ENCODE measurements around the gene TOPAZ1.
"Not testable (repeated sequence)": the region's sequence is repeated elsewhere in the genome, so short reads cannot be mapped to it uniquely, and the experiment has no call there.

Gene TOPAZ1

GRCh38 chr3:44337248-44337785 is 95.6 kb downstream of the TOPAZ1 start:
- FAIRE-seq: no peak

- no peak for FAIRE-seq
Observed at GRCh38 chr3:44338010-44338827, 96.5 kb downstream of the TOPAZ1 start, which contains the start of gene TCAIM. TSS of gene TCAIM (plus strand) at chr3:44338766. CDS start at chr3:44354783, 16,017 bp downstream.

GRCh38 chr3:44338828-44339127 is 97.1 kb downstream of the TOPAZ1 start:
- no peak for FAIRE-seq

- FAIRE-seq: no peak
Observed at GRCh38 chr3:44339181-44340057, 97.7 kb downstream of the TOPAZ1 start.

- no peak for FAIRE-seq
Observed at GRCh38 chr3:44340058-44340395, 98.3 kb downstream of the TOPAZ1 start.

GRCh38 chr3:44342176-44342790 is 100.6 kb downstream of the TOPAZ1 start:
- peak; percentile 58 for FAIRE-seq

- no peak for FAIRE-seq
Observed at GRCh38 chr3:44343421-44343820, 101.7 kb downstream of the TOPAZ1 start.

- FAIRE-seq: not testable (repeated sequence)
Observed at GRCh38 chr3:44346590-44346989, 104.9 kb downstream of the TOPAZ1 start.

GRCh38 chr3:44348993-44349392 is 107.3 kb downstream of the TOPAZ1 start:
- no peak for FAIRE-seq

GRCh38 chr3:44353355-44353924 is 111.8 kb downstream of the TOPAZ1 start:
- no peak for FAIRE-seq

- no peak for FAIRE-seq
Observed at GRCh38 chr3:44355362-44356033, 113.8 kb downstream of the TOPAZ1 start.

GRCh38 chr3:44359146-44359751 is 117.6 kb downstream of the TOPAZ1 start:
- FAIRE-seq: no peak

GRCh38 chr3:44363591-44363990 is 121.9 kb downstream of the TOPAZ1 start:
- no peak for FAIRE-seq

GRCh38 chr3:44365952-44366351 is 124.3 kb downstream of the TOPAZ1 start:
- FAIRE-seq: no peak

GRCh38 chr3:44375450-44375849 is 133.8 kb downstream of the TOPAZ1 start:
- no peak for FAIRE-seq

Data from endometrium (tissue), 2 donors.